HEK293T (cell line): ENCODE data around the gene CGB3.

Experiments
- BHLHE40 ChIP-seq: fragments of 450-650 bp; IDR thresholded peaks from 2 replicates; pipeline ENCODE4 v1.6.1; 2016; ENCODE audit warnings: mild to moderate bottlenecking, moderate library complexity, borderline replicate concordance
- ELF4 ChIP-seq: fragments of 450-650 bp; IDR thresholded peaks from 2 replicates; pipeline ENCODE4 v1.6.1; 2017; ENCODE audit warnings: antibody characterized with exemption
- FOXA1 ChIP-seq: fragments of 450-650 bp; IDR thresholded peaks from 2 replicates; pipeline ENCODE4 v1.6.1; 2016; ENCODE audit warnings: mild to moderate bottlenecking
- FOXM1 ChIP-seq: fragments of 450-650 bp; IDR thresholded peaks from 2 replicates; pipeline ENCODE4 v1.6.1; 2017; ENCODE audit warnings: mild to moderate bottlenecking, borderline replicate concordance
- HDGF ChIP-seq: fragments of 450-650 bp; IDR thresholded peaks from 2 replicates; pipeline ENCODE4 v1.6.1; 2017; ENCODE audit warnings: antibody characterized with exemption, borderline replicate concordance
- NFRKB ChIP-seq: fragments of 450-650 bp; IDR thresholded peaks from 2 replicates; pipeline ENCODE4 v1.6.1; 2016; ENCODE audit warnings: mild to moderate bottlenecking, moderate library complexity
- SP1 ChIP-seq: fragments of 450-650 bp; IDR thresholded peaks from 2 replicates; pipeline ENCODE4 v1.6.1; 2017
- SUZ12 ChIP-seq: fragments of 450-650 bp; IDR thresholded peaks from 2 replicates; pipeline ENCODE4 v1.6.1; 2016; ENCODE audit warnings: mild to moderate bottlenecking
- TARDBP ChIP-seq: fragments of 450-650 bp; IDR thresholded peaks from 2 replicates; pipeline ENCODE4 v1.6.1; 2016
- ZNF384 ChIP-seq: fragments of 450-650 bp; IDR thresholded peaks from 2 replicates; pipeline ENCODE4 v1.6.1; 2016

- TF ChIP-seq ELF4, result no peak
- no peak for TF ChIP-seq TARDBP
- TF ChIP-seq SP1, result no peak
- TF ChIP-seq SUZ12, result no peak
- no peak for TF ChIP-seq BHLHE40
- no peak for TF ChIP-seq FOXA1
- no peak for TF ChIP-seq NFRKB
- TF ChIP-seq HDGF, result no peak
- TF ChIP-seq FOXM1, result no peak
- TF ChIP-seq ZNF384, result no peak
These were observed 24.4 kb downstream of the CGB3 start for GRCh38 chr19:48999481-49000325.
